Spleen (tissue), 7 donors: ENCODE measurements around the gene GRM2.

ENCODE experiments used
- CTCF ChIP-seq, 11 experiments: fragments of 200-600 bp in 7 of 11; fragments of 450-650 bp in 4 of 11; sonication (generic) in 4 of 11; IDR thresholded peaks in 8 of 11; conservative IDR thresholded peaks in 3 of 11; 1 replicate in 7 of 11; 2 replicates in 4 of 11; pipeline versions ENCODE4 v1.4.0 to v1.8.0; 2016 to 2021; ENCODE audit warnings: antibody characterized with exemption in 11 of 11, inconsistent platforms in 4 of 11, mild to moderate bottlenecking in 1 of 11
- POLR2A ChIP-seq, 3 donors: fragments of 450-650 bp; IDR thresholded peaks; one replicate each; pipeline ENCODE4 v1.5.1; 2017; ENCODE audit warnings: antibody characterized with exemption in 3 of 3, mild to moderate bottlenecking in 1 of 3
- POLR2AphosphoS5 ChIP-seq, 3 donors: sonication (generic); formaldehyde crosslinking; IDR thresholded peaks; one replicate each; pipeline ENCODE4 v1.5.1; 2017; ENCODE audit warnings: antibody characterized with exemption in 3 of 3
- donor health status: DM: no; HTN: no; CAD: no; lungs with moderate emphysema.
- donor health status: DM: no; HTN: no; CAD: no.
- donor health status: DM: no; HTN: no; CAD: no.

- TF ChIP-seq CTCF (IDR thresholded peaks at IDR 0.05 in 8 of 11, conservative IDR thresholded peaks at IDR 0.05 in 3 of 11) (no peak), POLR2A (IDR thresholded peaks at IDR 0.05) (no peak), POLR2AphosphoS5 (IDR thresholded peaks at IDR 0.05) (no peak)
Observed at GRCh38 chr3:51751287-51751686, 44.4 kb downstream of the GRM2 start.
